Mesendoderm (in vitro differentiated cells): ENCODE data around the gene NAGLU.

Experiments
- DNase-seq: peaks from one replicate; pipeline ENCODE4 v3.0.0; 2013
- H2AK5ac ChIP-seq: 2 replicates; pipeline ENCODE4 v1.6.1; 2013; ENCODE audit warnings: low read length, inconsistent platforms
- H2BK120ac ChIP-seq: 2 replicates; pipeline ENCODE4 v1.6.1; 2013; ENCODE audit warnings: low read depth, mild to moderate bottlenecking, low read length, moderate library complexity, mixed read lengths
- H2BK15ac ChIP-seq: replicated peaks from 2 replicates; pipeline ENCODE4 v1.6.1; 2013; ENCODE audit warnings: low read depth, mild to moderate bottlenecking, moderate library complexity
- H2BK5ac ChIP-seq: 2 replicates; pipeline ENCODE4 v1.6.1; 2013; ENCODE audit warnings: low read length, inconsistent platforms
- H3K18ac ChIP-seq: 2 replicates; pipeline ENCODE4 v1.6.1; 2013; ENCODE audit warnings: mild to moderate bottlenecking, low read length, mixed read lengths
- H3K23ac ChIP-seq: one replicate; pipeline ENCODE4 v1.6.1; 2013; ENCODE audit warnings: low read length
- H3K27ac ChIP-seq: 2 replicates; pipeline ENCODE4 v1.5.1; 2013; ENCODE audit warnings: low read depth, mild to moderate bottlenecking, inconsistent platforms, low read length, moderate library complexity
- H3K27me3 ChIP-seq: 2 replicates; pipeline ENCODE4 v1.6.1; 2013; ENCODE audit warnings: low read length, control low read depth, mild to moderate bottlenecking, inconsistent platforms; ENCODE audit not compliant: insufficient read depth, poor library complexity
- H3K36me3 ChIP-seq: 2 replicates; pipeline ENCODE4 v1.6.1; 2013; ENCODE audit warnings: low read length, inconsistent platforms; ENCODE audit not compliant: control insufficient read depth, insufficient read depth
- H3K4ac ChIP-seq: one replicate; pipeline ENCODE4 v1.6.1; 2013; ENCODE audit warnings: low read depth, mild to moderate bottlenecking, low read length, moderate library complexity
- H3K4me1 ChIP-seq: 2 replicates; pipeline ENCODE4 v1.6.1; 2013; ENCODE audit warnings: low read depth, low read length, inconsistent platforms; ENCODE audit not compliant: control insufficient read depth
- H3K4me2 ChIP-seq: 2 replicates; pipeline ENCODE4 v1.6.1; 2013; ENCODE audit warnings: low read length
- H3K4me3 ChIP-seq: 2 replicates; pipeline ENCODE4 v1.5.1; 2013; ENCODE audit warnings: mild to moderate bottlenecking, low read length
- H3K56ac ChIP-seq: one replicate; pipeline ENCODE4 v1.6.1; 2013; ENCODE audit warnings: low read length
- H3K79me1 ChIP-seq: 2 replicates; pipeline ENCODE4 v1.6.1; 2013; ENCODE audit warnings: low read length, inconsistent platforms
- H3K79me2 ChIP-seq: 2 replicates; pipeline ENCODE4 v1.6.1; 2013; ENCODE audit warnings: mild to moderate bottlenecking, low read length; ENCODE audit not compliant: control insufficient read depth, insufficient read depth
- H3K9ac ChIP-seq: 2 replicates; pipeline ENCODE4 v1.6.1; 2013; ENCODE audit warnings: low read length, inconsistent platforms
- H4K5ac ChIP-seq: one replicate; pipeline ENCODE4 v1.6.1; 2013; ENCODE audit warnings: low read length
- H4K8ac ChIP-seq: one replicate; pipeline ENCODE4 v1.6.1; 2013; ENCODE audit warnings: low read depth, mild to moderate bottlenecking, control low read depth, low read length, moderate library complexity
- WGBS: extraction: QIAGEN DNeasy Blood & Tissue Kit; methylation state at CpG from one replicate; pipeline ENCODE4 v1.1.7; 2013; ENCODE audit warnings: low lambda C conversion rate, missing lambda C conversion rate; ENCODE audit not compliant: insufficient coverage; ENCODE audit errors: extremely low coverage; 5-methylcytosine and 5-hydroxymethylcytosine counted together

The NAGLU gene

GRCh38 chr17:42562388-42563142 is 26.5 kb downstream of the NAGLU start:
- no peak overlapping the region for H3K18ac ChIP-seq
- H3K79me2 ChIP-seq: peaks cover 21% of the 10 kb centered on the region
- H2BK120ac ChIP-seq: no peak overlapping the region
- H3K79me1 ChIP-seq: peaks cover 18% of the 10 kb centered on the region
- no peak overlapping the region for H2BK15ac ChIP-seq
- H3K9ac ChIP-seq: peak overlapping the region; percentile 99
- H3K23ac ChIP-seq: no peak overlapping the region
- DNase-seq: no peak
- H3K56ac ChIP-seq: peak overlapping the region; percentile 98
- no CpG with 5 or more reads among the region's 48 CpGs for WGBS
- peak overlapping the region; percentile 92 for H3K4me2 ChIP-seq
- peak overlapping the region; percentile 99 for H3K4me3 ChIP-seq
- H3K4me1 ChIP-seq: peaks cover 8% of the 10 kb centered on the region
- H3K4ac ChIP-seq: peak overlapping the region; percentile 8
- peaks cover 7% of the 10 kb centered on the region for H3K36me3 ChIP-seq
- H4K5ac ChIP-seq: no peak overlapping the region
- peak overlapping the region; percentile 94 for H2AK5ac ChIP-seq
- peak overlapping the region; percentile 35 for H3K27ac ChIP-seq
- no peak overlapping the region for H2BK5ac ChIP-seq
- H3K27me3 ChIP-seq: no peaks in the 10 kb centered on the region
- peak overlapping the region; percentile 28 for H4K8ac ChIP-seq

- WGBS: no CpG with 5 or more reads among the region's 14 CpGs
- H3K4me1 ChIP-seq: peaks cover 8% of the 10 kb centered on the region
- no peak overlapping the region for H2AK5ac ChIP-seq
- peaks cover 7% of the 10 kb centered on the region for H3K36me3 ChIP-seq
- H2BK120ac ChIP-seq: no peak overlapping the region
- H3K18ac ChIP-seq: no peak overlapping the region
- no peak overlapping the region for H3K27ac ChIP-seq
- H4K5ac ChIP-seq: no peak overlapping the region
- H3K4me2 ChIP-seq: peak overlapping the region; percentile 92
- H2BK5ac ChIP-seq: no peak overlapping the region
- DNase-seq: no peak
- H2BK15ac ChIP-seq: no peak overlapping the region
- peak overlapping the region; percentile 99 for H3K9ac ChIP-seq
- H3K27me3 ChIP-seq: no peaks in the 10 kb centered on the region
- no peak overlapping the region for H4K8ac ChIP-seq
- H3K79me1 ChIP-seq: peaks cover 20% of the 10 kb centered on the region
- peak overlapping the region; percentile 98 for H3K56ac ChIP-seq
- no peak overlapping the region for H3K23ac ChIP-seq
- H3K4me3 ChIP-seq: no peak overlapping the region
- no peak overlapping the region for H3K4ac ChIP-seq
- peaks cover 24% of the 10 kb centered on the region for H3K79me2 ChIP-seq
Observed at GRCh38 chr17:42563143-42563509, 27.1 kb downstream of the NAGLU start.

- no peak overlapping the region for H4K8ac ChIP-seq
- peaks cover 8% of the 10 kb centered on the region for H3K4me1 ChIP-seq
- no peak overlapping the region for H3K18ac ChIP-seq
- no peak overlapping the region for H2BK120ac ChIP-seq
- WGBS: no CpG with 5 or more reads among the region's 1 CpG
- peak overlapping the region; percentile 60 for H3K56ac ChIP-seq
- no peak overlapping the region for H2BK15ac ChIP-seq
- H3K4me2 ChIP-seq: peak overlapping the region; percentile 92
- peaks cover 7% of the 10 kb centered on the region for H3K36me3 ChIP-seq
- H3K23ac ChIP-seq: no peak overlapping the region
- H2BK5ac ChIP-seq: no peak overlapping the region
- H3K9ac ChIP-seq: peak overlapping the region; percentile 19
- H3K27me3 ChIP-seq: no peaks in the 10 kb centered on the region
- H3K4ac ChIP-seq: no peak overlapping the region
- peaks cover 25% of the 10 kb centered on the region for H3K79me2 ChIP-seq
- no peak for DNase-seq
- no peak overlapping the region for H3K27ac ChIP-seq
- peaks cover 20% of the 10 kb centered on the region for H3K79me1 ChIP-seq
- no peak overlapping the region for H4K5ac ChIP-seq
- H3K4me3 ChIP-seq: no peak overlapping the region
- no peak overlapping the region for H2AK5ac ChIP-seq
Observed at GRCh38 chr17:42563543-42563942, 27.5 kb downstream of the NAGLU start.

DNA sequence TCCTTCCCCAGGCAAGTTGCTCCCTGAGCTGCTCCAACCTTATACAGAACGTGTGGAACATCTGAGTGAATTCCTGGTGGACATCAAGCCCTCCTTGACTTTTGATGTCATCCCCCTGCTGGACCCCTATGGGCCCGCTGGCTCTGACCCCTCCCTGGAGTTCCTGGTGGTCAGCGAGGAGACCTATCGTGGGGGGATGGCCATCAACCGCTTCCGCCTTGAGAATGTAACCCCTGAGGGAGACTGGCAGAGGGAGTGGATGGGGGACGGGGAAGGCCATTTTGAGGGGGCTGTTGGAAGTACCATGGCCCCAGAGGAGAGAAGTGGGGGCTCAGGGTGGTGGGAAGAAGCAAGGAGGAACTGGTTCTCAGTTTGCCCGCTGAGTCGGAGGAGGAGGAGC is 27.9 kb downstream of the NAGLU start:
- H3K56ac ChIP-seq: no peak overlapping the region
- no peak for DNase-seq
- no peak overlapping the region for H3K27ac ChIP-seq
- H3K4me3 ChIP-seq: no peak overlapping the region
- no peak overlapping the region for H3K4ac ChIP-seq
- no peak overlapping the region for H2AK5ac ChIP-seq
- H3K23ac ChIP-seq: no peak overlapping the region
- H2BK15ac ChIP-seq: no peak overlapping the region
- no peak overlapping the region for H3K9ac ChIP-seq
- H3K27me3 ChIP-seq: no peaks in the 10 kb centered on the region
- H4K5ac ChIP-seq: no peak overlapping the region
- H2BK120ac ChIP-seq: no peak overlapping the region
- H3K36me3 ChIP-seq: peaks cover 7% of the 10 kb centered on the region
- H3K4me2 ChIP-seq: no peak overlapping the region
- no CpG with 5 or more reads among the region's 9 CpGs for WGBS
- H3K79me2 ChIP-seq: peaks cover 25% of the 10 kb centered on the region
- peaks cover 8% of the 10 kb centered on the region for H3K4me1 ChIP-seq
- H3K79me1 ChIP-seq: peaks cover 22% of the 10 kb centered on the region
- H2BK5ac ChIP-seq: no peak overlapping the region
- no peak overlapping the region for H4K8ac ChIP-seq
- H3K18ac ChIP-seq: no peak overlapping the region

- no peak overlapping the region for H3K23ac ChIP-seq
- no peak overlapping the region for H2AK5ac ChIP-seq
- no peak overlapping the region for H3K56ac ChIP-seq
- no peak overlapping the region for H3K9ac ChIP-seq
- peaks cover 8% of the 10 kb centered on the region for H3K4me1 ChIP-seq
- H3K27me3 ChIP-seq: no peaks in the 10 kb centered on the region
- no peak overlapping the region for H3K27ac ChIP-seq
- H2BK15ac ChIP-seq: no peak overlapping the region
- H3K4me3 ChIP-seq: no peak overlapping the region
- H2BK5ac ChIP-seq: no peak overlapping the region
- no peak overlapping the region for H4K5ac ChIP-seq
- H3K79me2 ChIP-seq: peaks cover 25% of the 10 kb centered on the region
- no CpG with 5 or more reads among the region's 15 CpGs for WGBS
- no peak overlapping the region for H3K4me2 ChIP-seq
- H3K18ac ChIP-seq: no peak overlapping the region
- peaks cover 25% of the 10 kb centered on the region for H3K79me1 ChIP-seq
- H2BK120ac ChIP-seq: no peak overlapping the region
- peaks cover 13% of the 10 kb centered on the region for H3K36me3 ChIP-seq
- DNase-seq: no peak
- no peak overlapping the region for H4K8ac ChIP-seq
- H3K4ac ChIP-seq: no peak overlapping the region
Observed at GRCh38 chr17:42564815-42565522, 28.9 kb downstream of the NAGLU start.
